Caco-2 (cell line): ENCODE data around the gene IL11. TPM values are rescaled to one million over a fixed set of nuclear protein-coding genes. Genes with fewer than 3 reads are reported as not detected.

Experiments used
- BruUV-seq: library from RNA; stranded (reverse); fragments of 400-500 nt; replicated peaks from 2 replicates; lab custom pipeline; 2021; lab: Mats Ljungman, UMichigan
- CTCF ChIA-PET: fragments of 300-600 bp; sonication (Branson Sonifier 250); formaldehyde crosslinking; loops from one replicate; lab custom pipeline; 2022; ENCODE audit warnings: antibody characterized with exemption; lab: Charles Lee
- POLR2A ChIA-PET: fragments of 300-600 bp; sonication (Branson Sonifier 250); formaldehyde crosslinking; loops from one replicate; lab custom pipeline; 2022; ENCODE audit warnings: antibody characterized with exemption; lab: Charles Lee
- DNase-seq, 2 experiments: peaks; one replicate each; pipeline versions ENCODE4 v3.0.0 to v3.0.0-alpha.2; 2020 to 2022
- H3K27me3 ChIP-seq: replicated peaks from 2 replicates; pipeline ENCODE4 v1.6.0; 2011; ENCODE audit warnings: low read length; ENCODE audit not compliant: control insufficient read depth, insufficient read depth
- H3K36me3 ChIP-seq: 2 replicates; pipeline ENCODE4 v1.5.1; 2011; ENCODE audit warnings: low read length; ENCODE audit not compliant: control insufficient read depth, insufficient read depth
- H3K4me1 ChIP-seq: fragments of 250-450 bp; sonication (Bioruptor Pico); 2 replicates; pipeline ENCODE4 v1.5.1; 2020; ENCODE audit warnings: mild to moderate bottlenecking
- H3K4me3 ChIP-seq: 2 replicates; pipeline ENCODE4 v1.5.1; 2011; ENCODE audit warnings: low read depth, mild to moderate bottlenecking, control low read depth, low read length
- H3K9me3 ChIP-seq: fragments of 250-450 bp; sonication (Bioruptor Pico); 2 replicates; pipeline ENCODE4 v1.5.1; 2020; ENCODE audit warnings: mild to moderate bottlenecking, moderate library complexity
- H3K27ac Mint-ChIP-seq: one replicate; pipeline ENCODE4 v1.8.0; 2022; ENCODE audit warnings: mixed read lengths; ENCODE audit not compliant: unreplicated experiment
- H3K27me3 Mint-ChIP-seq: one replicate; pipeline ENCODE4 v1.8.0; 2022; ENCODE audit warnings: mixed read lengths; ENCODE audit not compliant: insufficient read depth, unreplicated experiment
- H3K36me3 Mint-ChIP-seq: one replicate; pipeline ENCODE4 v1.8.0; 2022; ENCODE audit warnings: mild to moderate bottlenecking, mixed read lengths; ENCODE audit not compliant: insufficient read depth, unreplicated experiment
- H3K4me1 Mint-ChIP-seq: one replicate; pipeline ENCODE4 v1.8.0; 2022; ENCODE audit warnings: low read depth, mixed read lengths; ENCODE audit not compliant: unreplicated experiment
- H3K4me3 Mint-ChIP-seq: one replicate; pipeline ENCODE4 v1.8.0; 2022; ENCODE audit warnings: mild to moderate bottlenecking, moderate library complexity, mixed read lengths; ENCODE audit not compliant: unreplicated experiment
- H3K9me3 Mint-ChIP-seq: one replicate; pipeline ENCODE4 v1.8.0; 2022; ENCODE audit warnings: mixed read lengths; ENCODE audit not compliant: unreplicated experiment
- CTCF ChIP-seq, 2 experiments: fragments of 200-600 bp in 1 of 2; IDR thresholded peaks; 1 replicate in 1 of 2; 2 replicates in 1 of 2; pipeline versions ENCODE4 v1.5.1 to v1.8.0; 2011 to 2022; ENCODE audit warnings: antibody characterized with exemption in 1 of 2, control low read depth in 1 of 2, inconsistent platforms in 1 of 2, low read depth in 1 of 2, low read length in 1 of 2, mild to moderate bottlenecking in 1 of 2, moderate library complexity in 1 of 2; ENCODE audit not compliant: insufficient read depth in 1 of 2, severe bottlenecking in 1 of 2, unreplicated experiment in 1 of 2
- intact Hi-C: fragments of 100-400 bp; cut with micrococcal nuclease; formaldehyde crosslinking; loops from one replicate; pipeline ENCODE4 v1.10.0; 2022; ENCODE audit not compliant: unreplicated experiment
- total RNA-seq: library from RNA; stranded (reverse); gene quantifications from 2 replicates; pipeline ENCODE4 v1.2.3, GENCODE V29; 2022

Gene IL11
- total RNA-seq, 1 experiment from 2014 or later, result 0.70 TPM

GRCh38 chr19:55352040-55352439 lies 18.2 kb downstream of the IL11 start:
- CTCF ChIA-PET, result interaction anchor here (1.1 kb wide), 1 partner anchor 13 kb away, joined by 3 read pairs; the partner anchor contains the start of gene KMT5C
- H3K9me3 ChIP-seq, result no peaks in the 10 kb centered on the region

GRCh38 chr19:55350620-55351315 lies 19.5 kb downstream of the IL11 start:
- intact Hi-C loops, result no loop called here
- no peak overlapping the region for H3K4me3 Mint-ChIP-seq
- TF ChIP-seq CTCF (IDR thresholded peaks at IDR 0.05; ENCODE audit: insufficient read depth in 1 of 2, low read depth in 1 of 2, low read length in 1 of 2, severe bottlenecking in 1 of 2, unreplicated experiment in 1 of 2), result no peak
- ChIA-PET CTCF (interaction anchor here (1.0 kb wide), 1 partner anchor 12 kb away, joined by 4 read pairs; no protein-coding TSS in a partner anchor), POLR2A (interaction anchor here (0.6 to 1.2 kb wide), 2 partner anchors 11 to 18 kb away, joined by 3 to 6 read pairs; partner anchors contain the start of gene KMT5C)
- H3K36me3 ChIP-seq, result no peaks in the 10 kb centered on the region
- peaks cover 5% of the 10 kb centered on the region for H3K27me3 ChIP-seq
- peaks cover 19% of the 10 kb centered on the region for H3K4me1 ChIP-seq
- no peaks in the 10 kb centered on the region for H3K9me3 Mint-ChIP-seq
- peaks cover 15% of the 10 kb centered on the region for H3K36me3 Mint-ChIP-seq
- H3K27ac Mint-ChIP-seq, result no peak overlapping the region
- H3K9me3 ChIP-seq, result no peaks in the 10 kb centered on the region
- no TSS peak for BruUV-seq
- no peak overlapping the region for H3K4me3 ChIP-seq
- peaks cover 9% of the 10 kb centered on the region for H3K4me1 Mint-ChIP-seq
- peaks cover 10% of the 10 kb centered on the region for H3K27me3 Mint-ChIP-seq
- DNase-seq, result no peak

More at GRCh38 chr19:55352040-55352439, 18.2 kb downstream of the IL11 start:
- Histone ChIP-seq H3K27me3 (peaks cover 5% of the 10 kb centered on the region), H3K4me3 (no peak overlapping the region), H3K36me3 (no peaks in the 10 kb centered on the region), H3K4me1 (peaks cover 19% of the 10 kb centered on the region)
- Mint-ChIP-seq H3K36me3 (peaks cover 13% of the 10 kb centered on the region), H3K27me3 (peaks cover 10% of the 10 kb centered on the region), H3K27ac (no peak overlapping the region), H3K4me1 (peaks cover 9% of the 10 kb centered on the region), H3K9me3 (no peaks in the 10 kb centered on the region), H3K4me3 (peak overlapping the region; percentile 80)
- no peak for TF ChIP-seq CTCF (IDR thresholded peaks at IDR 0.05; ENCODE audit: insufficient read depth in 1 of 2, low read depth in 1 of 2, low read length in 1 of 2, severe bottlenecking in 1 of 2, unreplicated experiment in 1 of 2)
- DNase-seq, result no peak
- POLR2A ChIA-PET, result no interaction called here
- intact Hi-C loops, result no loop called here
- no TSS peak for BruUV-seq

- ChIA-PET CTCF (interaction anchor here (1.1 kb wide), 1 partner anchor 9 kb away, joined by 4 read pairs; the partner anchor contains the start of gene KMT5C), POLR2A (interaction anchor here (0.5 to 2.0 kb wide), 3 partner anchors 9 to 96 kb away, joined by 3 to 23 read pairs (median 9); partner anchors contain the start of genes HSPBP1 and KMT5C)
- Histone ChIP-seq H3K4me3 (no peak overlapping the region), H3K9me3 (no peaks in the 10 kb centered on the region), H3K4me1 (peaks cover 15% of the 10 kb centered on the region), H3K27me3 (peaks cover 5% of the 10 kb centered on the region), H3K36me3 (peaks cover 3% of the 10 kb centered on the region; the same call in 1 of the 2 replicates)
- no peak overlapping the region for H3K4me3 Mint-ChIP-seq
- peaks cover 10% of the 10 kb centered on the region for H3K27me3 Mint-ChIP-seq
- no peaks in the 10 kb centered on the region for H3K9me3 Mint-ChIP-seq
- no TSS peak for BruUV-seq
- peak in 1 of 2 experiments; percentile 30 for DNase-seq
- peaks cover 18% of the 10 kb centered on the region for H3K36me3 Mint-ChIP-seq
- peaks cover 9% of the 10 kb centered on the region for H3K4me1 Mint-ChIP-seq
- intact Hi-C loops, result no loop called here
- no peak overlapping the region for H3K27ac Mint-ChIP-seq
- no peak for TF ChIP-seq CTCF (IDR thresholded peaks at IDR 0.05; ENCODE audit: insufficient read depth in 1 of 2, low read depth in 1 of 2, low read length in 1 of 2, severe bottlenecking in 1 of 2, unreplicated experiment in 1 of 2)
These were observed 21.8 kb downstream of the IL11 start for GRCh38 chr19:55348317-55349034.
